Urinary bladder (tissue), 4 donors: ENCODE data around the gene PTGES. TPM values are rescaled to one million over a fixed set of nuclear protein-coding genes. Genes with fewer than 3 reads are reported as not detected.

Source experiments
- DNase-seq: peaks from one replicate; pipeline ENCODE4 v3.0.0-alpha.2; 2015; ENCODE audit errors: extremely low spot score
- H3K27ac ChIP-seq: one replicate; pipeline ENCODE4 v1.5.1; 2013; ENCODE audit warnings: low read depth, mild to moderate bottlenecking, moderate library complexity
- H3K36me3 ChIP-seq: one replicate; pipeline ENCODE4 v1.6.1; 2013; ENCODE audit warnings: mild to moderate bottlenecking, moderate library complexity; ENCODE audit not compliant: insufficient read depth
- H3K4me1 ChIP-seq: one replicate; pipeline ENCODE4 v1.6.1; 2013; ENCODE audit warnings: mild to moderate bottlenecking, moderate library complexity; ENCODE audit not compliant: insufficient read depth
- H3K4me3 ChIP-seq: one replicate; pipeline ENCODE4 v1.5.1; 2013; ENCODE audit warnings: low read depth, low read length
- WGBS: extraction: QIAGEN DNeasy Blood & Tissue Kit; methylation state at CpG from one replicate; pipeline ENCODE4 v1.1.7; 2013; 5-methylcytosine and 5-hydroxymethylcytosine counted together
- polyA plus RNA-seq: library from polyadenylated mRNA; stranded (reverse); fragments of 200-250 nt; gene quantifications from one replicate; pipeline ENCODE4 v1.2.3, GENCODE V29; 2013
- total RNA-seq: library from RNA; depleted of rRNA; stranded (reverse); fragments of >200 nt; gene quantifications from one replicate; pipeline ENCODE4 v1.2.3, GENCODE V29; 2014
- donor health status: healthy with polysubstance abuse.
- donor health status: healthy.

The PTGES gene
- total and polyA plus RNA-seq, 2 donors: 18.0 to 26.8 TPM

GRCh38 chr9:129748249-129748648 is 4.6 kb downstream of the PTGES start:
- no peak overlapping the region for H3K4me3 ChIP-seq
- no peak for DNase-seq
- H3K36me3 ChIP-seq: no peaks in the 10 kb centered on the region
- no peak overlapping the region for H3K27ac ChIP-seq
- 90% methylated on average over 5 of the region's 5 CpGs for WGBS
- H3K4me1 ChIP-seq: no peaks in the 10 kb centered on the region

- no peak overlapping the region for H3K4me3 ChIP-seq
- no peak overlapping the region for H3K27ac ChIP-seq
- DNase-seq: no peak
- no peaks in the 10 kb centered on the region for H3K4me1 ChIP-seq
- H3K36me3 ChIP-seq: no peaks in the 10 kb centered on the region
- 76% methylated on average over 9 of the region's 9 CpGs for WGBS
Observed at GRCh38 chr9:129746092-129746777, 6.6 kb downstream of the PTGES start.

- 90% methylated on average over 7 of the region's 7 CpGs for WGBS
- H3K4me1 ChIP-seq: no peaks in the 10 kb centered on the region
- H3K36me3 ChIP-seq: no peaks in the 10 kb centered on the region
- DNase-seq: no peak
- no peak overlapping the region for H3K27ac ChIP-seq
- no peak overlapping the region for H3K4me3 ChIP-seq
Observed at GRCh38 chr9:129745200-129745599, 7.6 kb downstream of the PTGES start.

GRCh38 chr9:129740666-129741464 is 12.0 kb downstream of the PTGES start:
- Histone ChIP-seq H3K27ac (no peak overlapping the region), H3K4me1 (no peaks in the 10 kb centered on the region), H3K4me3 (no peak overlapping the region), H3K36me3 (no peaks in the 10 kb centered on the region)
- no peak for DNase-seq
- 94% methylated on average over 13 of the region's 13 CpGs for WGBS

- Histone ChIP-seq H3K36me3 (no peaks in the 10 kb centered on the region), H3K27ac (no peak overlapping the region), H3K4me1 (no peaks in the 10 kb centered on the region), H3K4me3 (no peak overlapping the region)
- no peak for DNase-seq
- WGBS: 82% methylated on average over 7 of the region's 7 CpGs
Observed at GRCh38 chr9:129740174-129740573, 12.7 kb downstream of the PTGES start.

- Histone ChIP-seq H3K36me3 (no peaks in the 10 kb centered on the region), H3K27ac (no peak overlapping the region), H3K4me3 (no peak overlapping the region), H3K4me1 (no peaks in the 10 kb centered on the region)
- DNase-seq: no peak
- WGBS: 95% methylated on average over 16 of the region's 16 CpGs
Observed at GRCh38 chr9:129739432-129739831, 13.4 kb downstream of the PTGES start.

GRCh38 chr9:129737479-129738274 is 15.2 kb downstream of the PTGES start:
- WGBS: 8% methylated on average over 48 of the region's 48 CpGs
- H3K36me3 ChIP-seq: no peaks in the 10 kb centered on the region
- H3K4me3 ChIP-seq: peak overlapping the region; percentile 32
- DNase-seq: peak; percentile 74
- H3K27ac ChIP-seq: peak overlapping the region; percentile 57
- H3K4me1 ChIP-seq: no peaks in the 10 kb centered on the region

- WGBS: 57% methylated on average over 20 of the region's 20 CpGs
- Histone ChIP-seq H3K4me3 (no peak overlapping the region), H3K27ac (no peak overlapping the region), H3K36me3 (no peaks in the 10 kb centered on the region), H3K4me1 (no peaks in the 10 kb centered on the region)
- DNase-seq: no peak
Observed at GRCh38 chr9:129736334-129736733, 16.5 kb downstream of the PTGES start.

GRCh38 chr9:129735546-129735945 is 17.3 kb downstream of the PTGES start:
- WGBS: 69% methylated on average over 6 of the region's 6 CpGs
- Histone ChIP-seq H3K27ac (no peak overlapping the region), H3K4me3 (no peak overlapping the region), H3K36me3 (no peaks in the 10 kb centered on the region), H3K4me1 (no peaks in the 10 kb centered on the region)
- DNase-seq: no peak

GRCh38 chr9:129733632-129733953 is 19.2 kb downstream of the PTGES start:
- Histone ChIP-seq H3K4me3 (no peak overlapping the region), H3K36me3 (no peaks in the 10 kb centered on the region), H3K27ac (no peak overlapping the region), H3K4me1 (no peaks in the 10 kb centered on the region)
- WGBS: 75% methylated on average over 2 of the region's 2 CpGs
- no peak for DNase-seq

GRCh38 chr9:129732946-129733631 is 19.8 kb downstream of the PTGES start:
- Histone ChIP-seq H3K4me1 (no peaks in the 10 kb centered on the region), H3K4me3 (no peak overlapping the region), H3K27ac (no peak overlapping the region), H3K36me3 (no peaks in the 10 kb centered on the region)
- 80% methylated on average over 23 of the region's 23 CpGs for WGBS
- no peak for DNase-seq

GRCh38 chr9:129732100-129732499 is 20.7 kb downstream of the PTGES start:
- Histone ChIP-seq H3K27ac (no peak overlapping the region), H3K36me3 (no peaks in the 10 kb centered on the region), H3K4me3 (no peak overlapping the region), H3K4me1 (no peaks in the 10 kb centered on the region)
- WGBS: 70% methylated on average over 10 of the region's 10 CpGs
- DNase-seq: no peak

- WGBS: 44% methylated on average over 6 of the region's 6 CpGs
- DNase-seq: no peak
- Histone ChIP-seq H3K4me3 (no peak overlapping the region), H3K4me1 (no peaks in the 10 kb centered on the region), H3K27ac (no peak overlapping the region), H3K36me3 (no peaks in the 10 kb centered on the region)
Observed at GRCh38 chr9:129731477-129732085, 21.3 kb downstream of the PTGES start.
